ENCODE results near the gene MAP3K21. TPM values are rescaled to one million over a fixed set of nuclear protein-coding genes. Genes with fewer than 3 reads are reported as not detected.

MAP3K21 gene
- polyA plus RNA-seq, 1 donor (not counting 4 experiments of a cell fraction or from before 2014, with no cell fraction given): 6.4 TPM

DNA sequence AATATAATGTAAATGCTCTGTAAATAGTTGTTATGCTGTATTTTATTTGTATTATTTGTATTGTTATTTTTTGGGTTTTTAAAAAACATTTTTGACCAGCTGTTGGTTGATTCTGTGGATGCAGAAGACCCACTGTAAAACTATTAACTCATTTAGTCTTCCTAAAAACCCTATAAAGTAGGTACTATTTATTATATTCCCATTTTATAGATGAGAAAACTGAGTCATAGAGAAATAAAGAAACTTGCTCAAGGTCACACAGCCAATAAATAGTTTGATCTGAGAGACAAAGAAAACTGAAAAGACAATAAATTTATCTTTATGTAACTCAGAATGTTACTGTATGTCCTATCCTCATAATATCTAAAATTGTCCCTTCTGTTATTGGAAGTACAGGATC, 1.2 kb upstream of the MAP3K21 start:
- peaks cover 20% of the 10 kb centered on the region for H3K4me1 ChIP-seq (ENCODE audit: control insufficient read depth, extremely low read depth, insufficient read depth, low read length)
- H3K27ac ChIP-seq (ENCODE audit: control insufficient read depth, insufficient read depth, low read length): no peak overlapping the region
- DNase-seq (ENCODE audit: low read depth, low spot score) (no peak), FAIRE-seq (no peak)
- H3K79me2 ChIP-seq (ENCODE audit: control insufficient read depth, insufficient read depth, low read length): peaks cover 16% of the 10 kb centered on the region
- no peak overlapping the region for H3K4me3 ChIP-seq (ENCODE audit: control insufficient read depth in 2 of 3, extremely low read depth in 1 of 3, insufficient read depth in 2 of 3, low read depth in 1 of 3, low read length in 3 of 3)
- H2AFZ ChIP-seq (ENCODE audit: control insufficient read depth, low read length): no peak overlapping the region
- no peaks in the 10 kb centered on the region for H3K9me1 ChIP-seq (ENCODE audit: control insufficient read depth, extremely low read depth, insufficient read depth, low read length)
- H4K20me1 ChIP-seq (ENCODE audit: control insufficient read depth, extremely low read depth, insufficient read depth, low read length): no peaks in the 10 kb centered on the region
- H3K4me2 ChIP-seq (ENCODE audit: control insufficient read depth, extremely low read depth, insufficient read depth, low read depth, low read length): no peak overlapping the region
- no peaks in the 10 kb centered on the region for H3K9me3 ChIP-seq (ENCODE audit: control insufficient read depth, low read depth, low read length)
- dilution Hi-C loops (cut with MboI; ENCODE audit: extremely low pct_ligation_motif_present, low sequenced_read_pairs): no loop called here
- H3K9ac ChIP-seq (ENCODE audit: control insufficient read depth, extremely low read depth, insufficient read depth, low read length): no peak overlapping the region
- no peaks in the 10 kb centered on the region for H3K36me3 ChIP-seq (ENCODE audit: control insufficient read depth in 2 of 2, extremely low read depth in 1 of 2, insufficient read depth in 2 of 2, low read length in 2 of 2)
- H3K27me3 ChIP-seq (ENCODE audit: control insufficient read depth, extremely low read depth, insufficient read depth, low read length): no peaks in the 10 kb centered on the region
- TF ChIP-seq, protein P1, sequence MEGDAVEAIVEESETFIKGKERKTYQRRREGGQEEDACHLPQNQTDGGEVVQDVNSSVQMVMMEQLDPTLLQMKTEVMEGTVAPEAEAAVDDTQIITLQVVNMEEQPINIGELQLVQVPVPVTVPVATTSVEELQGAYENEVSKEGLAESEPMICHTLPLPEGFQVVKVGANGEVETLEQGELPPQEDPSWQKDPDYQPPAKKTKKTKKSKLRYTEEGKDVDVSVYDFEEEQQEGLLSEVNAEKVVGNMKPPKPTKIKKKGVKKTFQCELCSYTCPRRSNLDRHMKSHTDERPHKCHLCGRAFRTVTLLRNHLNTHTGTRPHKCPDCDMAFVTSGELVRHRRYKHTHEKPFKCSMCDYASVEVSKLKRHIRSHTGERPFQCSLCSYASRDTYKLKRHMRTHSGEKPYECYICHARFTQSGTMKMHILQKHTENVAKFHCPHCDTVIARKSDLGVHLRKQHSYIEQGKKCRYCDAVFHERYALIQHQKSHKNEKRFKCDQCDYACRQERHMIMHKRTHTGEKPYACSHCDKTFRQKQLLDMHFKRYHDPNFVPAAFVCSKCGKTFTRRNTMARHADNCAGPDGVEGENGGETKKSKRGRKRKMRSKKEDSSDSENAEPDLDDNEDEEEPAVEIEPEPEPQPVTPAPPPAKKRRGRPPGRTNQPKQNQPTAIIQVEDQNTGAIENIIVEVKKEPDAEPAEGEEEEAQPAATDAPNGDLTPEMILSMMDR (optimal IDR thresholded peaks at IDR 0.05 in 1 of 3, IDR thresholded peaks at IDR 0.05 in 1 of 3, conservative IDR thresholded peaks at IDR 0.05 in 1 of 3; ENCODE audit: extremely low read depth in 1 of 3, insufficient read depth in 2 of 3, low read length in 3 of 3): no peak
- TF ChIP-seq EZH2 (IDR thresholded peaks at IDR 0.05; ENCODE audit: low read length): no peak

DNA sequence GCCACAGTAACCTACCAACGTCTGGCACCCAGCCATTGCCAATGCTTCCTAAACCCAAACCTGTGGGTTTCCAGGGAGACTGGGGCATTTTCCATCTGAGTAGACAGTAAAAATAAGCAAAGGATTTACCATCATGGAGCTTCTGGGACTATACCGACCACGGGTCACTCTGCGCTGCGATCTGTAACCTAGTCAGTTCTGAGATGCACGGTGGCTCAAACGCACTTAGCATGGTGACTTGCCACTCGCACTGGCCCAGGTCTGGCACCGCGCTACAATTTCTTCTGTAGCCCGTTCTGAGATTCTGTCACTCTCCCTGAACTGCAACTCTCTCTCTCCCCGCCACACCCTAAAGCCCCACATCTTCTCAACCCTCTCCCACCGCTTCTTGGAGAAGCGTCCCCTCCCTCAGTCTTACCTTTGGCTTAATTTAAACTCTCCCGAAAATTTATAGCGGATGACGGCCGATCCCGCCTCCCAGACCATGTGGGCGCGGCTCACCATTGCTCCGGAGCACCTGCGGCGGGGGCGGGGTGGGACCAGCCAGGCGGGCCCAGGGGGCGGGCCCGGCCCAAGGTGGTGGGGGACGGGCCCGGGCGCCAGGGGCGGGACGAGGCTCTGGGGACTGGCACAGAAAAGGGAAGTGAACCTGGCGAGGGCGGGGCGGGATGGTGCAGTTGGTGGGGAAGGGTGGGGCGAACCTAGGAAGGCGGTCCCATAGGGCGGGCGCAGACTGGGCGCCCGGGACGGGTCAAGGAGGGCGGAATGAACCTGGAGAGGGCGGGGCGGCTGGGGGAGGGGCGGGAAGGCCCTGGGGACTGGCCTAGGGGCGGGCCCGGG, 493 bp upstream of the MAP3K21 start:
- no peaks in the 10 kb centered on the region for H3K36me3 ChIP-seq (ENCODE audit: control insufficient read depth in 2 of 2, extremely low read depth in 1 of 2, insufficient read depth in 2 of 2, low read length in 2 of 2)
- H3K4me2 ChIP-seq (ENCODE audit: control insufficient read depth, extremely low read depth, insufficient read depth, low read depth, low read length): peak overlapping the region; percentile 76
- H4K20me1 ChIP-seq (ENCODE audit: control insufficient read depth, extremely low read depth, insufficient read depth, low read length): no peaks in the 10 kb centered on the region
- H3K79me2 ChIP-seq (ENCODE audit: control insufficient read depth, insufficient read depth, low read length): peaks cover 19% of the 10 kb centered on the region
- no peak overlapping the region for H3K27ac ChIP-seq (ENCODE audit: control insufficient read depth, insufficient read depth, low read length)
- dilution Hi-C loops (cut with MboI; ENCODE audit: extremely low pct_ligation_motif_present, low sequenced_read_pairs): no loop called here
- H3K4me1 ChIP-seq (ENCODE audit: control insufficient read depth, extremely low read depth, insufficient read depth, low read length): peaks cover 20% of the 10 kb centered on the region
- no peaks in the 10 kb centered on the region for H3K9me1 ChIP-seq (ENCODE audit: control insufficient read depth, extremely low read depth, insufficient read depth, low read length)
- TF ChIP-seq, protein P1 (optimal IDR thresholded peaks at IDR 0.05 in 1 of 3, IDR thresholded peaks at IDR 0.05 in 1 of 3, conservative IDR thresholded peaks at IDR 0.05 in 1 of 3; ENCODE audit: extremely low read depth in 1 of 3, insufficient read depth in 2 of 3, low read length in 3 of 3): no peak
- TF ChIP-seq EZH2 (IDR thresholded peaks at IDR 0.05; ENCODE audit: low read length): no peak
- DNase-seq (ENCODE audit: low read depth, low spot score) (peak; percentile 78), FAIRE-seq (no peak)
- H2AFZ ChIP-seq (ENCODE audit: control insufficient read depth, low read length): peak overlapping the region; percentile 82
- no peaks in the 10 kb centered on the region for H3K9me3 ChIP-seq (ENCODE audit: control insufficient read depth, low read depth, low read length)
- no peaks in the 10 kb centered on the region for H3K27me3 ChIP-seq (ENCODE audit: control insufficient read depth, extremely low read depth, insufficient read depth, low read length)
- H3K9ac ChIP-seq (ENCODE audit: control insufficient read depth, extremely low read depth, insufficient read depth, low read length): no peak overlapping the region
- peak overlapping the region; percentile 25 to 60 (median 26) for H3K4me3 ChIP-seq (ENCODE audit: control insufficient read depth in 2 of 3, extremely low read depth in 1 of 3, insufficient read depth in 2 of 3, low read depth in 1 of 3, low read length in 3 of 3)

Data from keratinocyte (primary cell).